Measurements from ENCODE around the gene SVOP.
"Not testable (repeated sequence)": the region's sequence is repeated elsewhere in the genome, so short reads cannot be mapped to it uniquely, and the experiment has no call there.

SVOP gene

DNA sequence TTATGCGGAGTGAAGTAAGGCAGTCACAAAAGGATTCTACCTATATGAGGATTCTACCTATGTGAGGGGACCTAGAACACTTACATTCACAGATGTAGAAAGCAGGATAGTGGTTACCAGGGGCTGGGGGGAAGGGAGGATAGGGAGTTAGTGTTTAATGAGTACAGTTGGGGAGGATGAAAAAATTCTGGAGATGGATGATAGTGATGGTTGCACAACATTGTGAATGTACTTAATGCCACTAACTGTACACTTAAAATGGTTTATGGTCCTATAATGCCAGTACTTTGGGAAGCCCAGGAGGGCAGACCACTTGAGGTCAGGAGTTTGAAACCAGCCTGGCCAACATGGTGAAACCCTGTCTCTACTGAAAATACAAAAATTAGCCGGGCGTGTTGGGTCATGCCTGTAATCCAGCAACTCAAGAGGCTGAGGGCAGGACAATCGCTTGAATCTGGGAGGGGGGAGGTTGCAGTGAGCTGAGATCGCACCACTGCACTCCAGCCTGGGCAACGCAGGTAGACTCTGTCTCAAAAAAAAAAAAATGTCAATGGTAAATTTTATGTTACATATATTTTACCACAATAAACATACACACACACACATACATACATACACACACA, 25.4 kb downstream of the SVOP start:
- no peak overlapping the region for H3K4me2 ChIP-seq (ENCODE audit: low read length)
- no peaks in the 10 kb centered on the region for H3K27me3 ChIP-seq (ENCODE audit: control insufficient read depth, low read length)
- H3K36me3 ChIP-seq (ENCODE audit: control insufficient read depth, low read length), result no peaks in the 10 kb centered on the region
- no peaks in the 10 kb centered on the region for H3K4me1 ChIP-seq (ENCODE audit: control insufficient read depth, low read length)
- TF ChIP-seq, protein P1, sequence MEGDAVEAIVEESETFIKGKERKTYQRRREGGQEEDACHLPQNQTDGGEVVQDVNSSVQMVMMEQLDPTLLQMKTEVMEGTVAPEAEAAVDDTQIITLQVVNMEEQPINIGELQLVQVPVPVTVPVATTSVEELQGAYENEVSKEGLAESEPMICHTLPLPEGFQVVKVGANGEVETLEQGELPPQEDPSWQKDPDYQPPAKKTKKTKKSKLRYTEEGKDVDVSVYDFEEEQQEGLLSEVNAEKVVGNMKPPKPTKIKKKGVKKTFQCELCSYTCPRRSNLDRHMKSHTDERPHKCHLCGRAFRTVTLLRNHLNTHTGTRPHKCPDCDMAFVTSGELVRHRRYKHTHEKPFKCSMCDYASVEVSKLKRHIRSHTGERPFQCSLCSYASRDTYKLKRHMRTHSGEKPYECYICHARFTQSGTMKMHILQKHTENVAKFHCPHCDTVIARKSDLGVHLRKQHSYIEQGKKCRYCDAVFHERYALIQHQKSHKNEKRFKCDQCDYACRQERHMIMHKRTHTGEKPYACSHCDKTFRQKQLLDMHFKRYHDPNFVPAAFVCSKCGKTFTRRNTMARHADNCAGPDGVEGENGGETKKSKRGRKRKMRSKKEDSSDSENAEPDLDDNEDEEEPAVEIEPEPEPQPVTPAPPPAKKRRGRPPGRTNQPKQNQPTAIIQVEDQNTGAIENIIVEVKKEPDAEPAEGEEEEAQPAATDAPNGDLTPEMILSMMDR (IDR thresholded peaks at IDR 0.05; ENCODE audit: low read depth, low read length, poor library complexity, severe bottlenecking), result no peak
- no peak for TF ChIP-seq EZH2phosphoT487 (IDR thresholded peaks at IDR 0.05; ENCODE audit: borderline replicate concordance, low read length)
- no peaks in the 10 kb centered on the region for H3K9me2 ChIP-seq (replicated peaks; ENCODE audit: control insufficient read depth, low read length)
- H4K20me1 ChIP-seq (ENCODE audit: control insufficient read depth, insufficient read depth, low read depth, low read length), result no peaks in the 10 kb centered on the region
- H3K79me2 ChIP-seq (ENCODE audit: control insufficient read depth, low read length), result no peaks in the 10 kb centered on the region
- no peak overlapping the region for H3K27ac ChIP-seq (ENCODE audit: low read depth, low read length)
- no peaks in the 10 kb centered on the region for H3F3A ChIP-seq (ENCODE audit: control insufficient read depth, insufficient read depth)
- H3K4me3 ChIP-seq (ENCODE audit: low read length), result no peak overlapping the region
- H3K9me3 ChIP-seq (ENCODE audit: control insufficient read depth, insufficient read depth, low read length), result no peaks in the 10 kb centered on the region

DNA sequence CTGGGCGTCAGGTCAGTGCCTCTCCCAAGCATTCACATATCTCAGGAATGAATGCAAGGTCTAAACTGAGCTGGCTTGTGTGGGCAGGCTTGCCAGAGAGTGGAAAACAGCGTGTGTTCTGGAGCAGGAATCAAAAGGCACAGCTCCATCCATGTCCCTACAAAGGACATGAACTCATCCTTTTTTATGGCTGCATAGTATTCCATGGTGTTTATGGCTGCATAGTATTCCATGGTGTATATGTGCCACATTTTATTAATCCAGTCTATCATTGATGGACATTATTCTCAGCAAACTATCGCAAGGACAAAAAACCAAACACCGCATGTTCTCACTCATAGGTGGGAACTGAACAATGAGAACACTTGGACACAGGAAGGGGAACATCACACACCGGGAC, 30.8 kb downstream of the SVOP start:
- H3K79me2 ChIP-seq (ENCODE audit: control insufficient read depth, low read length); H3K27me3 ChIP-seq (ENCODE audit: control insufficient read depth, low read length); H3K9me2 ChIP-seq (replicated peaks; ENCODE audit: control insufficient read depth, low read length); H3K9me3 ChIP-seq (ENCODE audit: control insufficient read depth, insufficient read depth, low read length); H3K27ac ChIP-seq (ENCODE audit: low read depth, low read length); H3K36me3 ChIP-seq (ENCODE audit: control insufficient read depth, low read length); H3K4me1 ChIP-seq (ENCODE audit: control insufficient read depth, low read length); H3K4me3 ChIP-seq (ENCODE audit: low read length); H3F3A ChIP-seq (ENCODE audit: control insufficient read depth, insufficient read depth); H4K20me1 ChIP-seq (ENCODE audit: control insufficient read depth, insufficient read depth, low read depth, low read length); H3K4me2 ChIP-seq (ENCODE audit: low read length): not testable (repeated sequence)

DNA sequence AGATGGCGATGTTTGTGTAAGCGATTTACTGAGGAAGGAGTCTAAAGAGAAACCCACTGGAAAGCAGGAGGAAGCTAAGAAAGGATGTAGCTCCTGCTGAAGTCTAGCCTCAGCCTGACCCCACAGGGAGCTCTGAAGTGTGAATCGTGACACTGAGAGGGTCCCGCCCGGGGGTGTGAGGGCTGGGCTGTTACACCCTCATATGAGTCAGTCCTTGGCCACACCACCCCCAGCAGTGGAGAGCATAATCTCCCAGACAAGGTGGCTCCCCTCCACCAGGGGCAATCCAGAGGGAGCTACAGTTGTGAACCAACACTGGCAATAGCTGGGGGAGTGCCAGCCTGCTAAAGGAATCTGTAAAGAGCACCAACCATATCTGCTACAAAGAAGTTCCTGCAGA, 31.5 kb downstream of the SVOP start:
- Histone ChIP-seq H3K4me2 (ENCODE audit: low read length) (no peak overlapping the region), H3K27me3 (ENCODE audit: control insufficient read depth, low read length) (no peaks in the 10 kb centered on the region), H3K9me3 (ENCODE audit: control insufficient read depth, insufficient read depth, low read length) (no peaks in the 10 kb centered on the region), H3K4me3 (ENCODE audit: low read length) (no peak overlapping the region), H3K4me1 (ENCODE audit: control insufficient read depth, low read length) (no peaks in the 10 kb centered on the region), H3K9me2 (replicated peaks; ENCODE audit: control insufficient read depth, low read length) (no peaks in the 10 kb centered on the region), H3F3A (ENCODE audit: control insufficient read depth, insufficient read depth) (no peaks in the 10 kb centered on the region), H4K20me1 (ENCODE audit: control insufficient read depth, insufficient read depth, low read depth, low read length) (no peaks in the 10 kb centered on the region), H3K79me2 (ENCODE audit: control insufficient read depth, low read length) (no peaks in the 10 kb centered on the region), H3K27ac (ENCODE audit: low read depth, low read length) (no peak overlapping the region), H3K36me3 (ENCODE audit: control insufficient read depth, low read length) (no peaks in the 10 kb centered on the region)
- no peak for TF ChIP-seq EZH2phosphoT487 (IDR thresholded peaks at IDR 0.05; ENCODE audit: borderline replicate concordance, low read length)
- TF ChIP-seq, protein P1 (IDR thresholded peaks at IDR 0.05; ENCODE audit: low read depth, low read length, poor library complexity, severe bottlenecking), result no peak

DNA sequence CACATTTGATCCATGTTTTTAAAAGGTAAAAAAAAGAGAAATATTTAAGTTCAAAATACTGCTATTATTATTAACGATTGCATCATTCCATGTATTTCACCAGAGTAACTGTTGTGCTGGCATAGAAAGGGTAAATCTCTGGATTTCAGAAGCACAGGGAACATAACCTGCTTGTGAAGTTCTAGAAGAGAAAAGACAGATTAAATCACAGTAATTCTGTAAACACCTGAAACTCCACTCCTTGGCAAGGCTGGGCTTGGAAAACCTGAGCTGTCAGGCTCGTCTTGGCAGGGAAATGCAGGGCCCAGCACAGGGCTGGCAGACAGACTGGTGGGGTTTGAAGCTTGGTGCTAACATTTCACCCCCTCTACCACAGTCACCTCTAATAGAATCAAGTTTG, 35.1 kb downstream of the SVOP start:
- Histone ChIP-seq H3K4me3 (ENCODE audit: low read length) (no peak overlapping the region), H3K27ac (ENCODE audit: low read depth, low read length) (no peak overlapping the region), H3K4me2 (ENCODE audit: low read length) (no peak overlapping the region), H3K4me1 (ENCODE audit: control insufficient read depth, low read length) (no peaks in the 10 kb centered on the region), H3K9me3 (ENCODE audit: control insufficient read depth, insufficient read depth, low read length) (no peaks in the 10 kb centered on the region; the same call in 1 of the 2 replicates), H4K20me1 (ENCODE audit: control insufficient read depth, insufficient read depth, low read depth, low read length) (no peaks in the 10 kb centered on the region), H3F3A (ENCODE audit: control insufficient read depth, insufficient read depth) (no peaks in the 10 kb centered on the region), H3K36me3 (ENCODE audit: control insufficient read depth, low read length) (no peaks in the 10 kb centered on the region), H3K27me3 (ENCODE audit: control insufficient read depth, low read length) (no peaks in the 10 kb centered on the region), H3K79me2 (ENCODE audit: control insufficient read depth, low read length) (no peaks in the 10 kb centered on the region), H3K9me2 (replicated peaks; ENCODE audit: control insufficient read depth, low read length) (no peaks in the 10 kb centered on the region; the same call in 1 of the 2 replicates)
- TF ChIP-seq, protein P1 (IDR thresholded peaks at IDR 0.05; ENCODE audit: low read depth, low read length, poor library complexity, severe bottlenecking), result no peak
- no peak for TF ChIP-seq EZH2phosphoT487 (IDR thresholded peaks at IDR 0.05; ENCODE audit: borderline replicate concordance, low read length)

All from DOHH2 (cell line).